Neutrophil (primary cell): ENCODE measurements around the gene SHISAL1.

ENCODE experiments used
- H3K27ac ChIP-seq: fragments of 200-600 bp; sonication (generic); 2 replicates; pipeline ENCODE4 v1.5.1; 2016; ENCODE audit warnings: mild to moderate bottlenecking, moderate library complexity
- H3K27me3 ChIP-seq: fragments of 200-600 bp; sonication (generic); 2 replicates; pipeline ENCODE4 v1.6.0; 2016; ENCODE audit warnings: mild to moderate bottlenecking
- H3K36me3 ChIP-seq: fragments of 200-600 bp; sonication (generic); 2 replicates; pipeline ENCODE4 v1.5.1; 2017
- H3K4me1 ChIP-seq, 2 experiments: fragments of 200-600 bp in 1 of 2; sonication (generic) in 1 of 2; 1 replicate in 1 of 2; 2 replicates in 1 of 2; pipeline versions ENCODE4 v1.5.1 to v1.6.1; 2013 to 2016; ENCODE audit warnings: low read depth in 1 of 2, low read length in 1 of 2, mild to moderate bottlenecking in 1 of 2, moderate library complexity in 1 of 2; ENCODE audit not compliant: control insufficient read depth in 1 of 2, insufficient read depth in 1 of 2
- H3K4me3 ChIP-seq, 2 experiments: fragments of 200-600 bp in 1 of 2; sonication (generic) in 1 of 2; 1 replicate in 1 of 2; 2 replicates in 1 of 2; pipeline ENCODE4 v1.5.1; 2013 to 2016; ENCODE audit warnings: low read depth in 1 of 2, low read length in 1 of 2, mild to moderate bottlenecking in 1 of 2, moderate library complexity in 1 of 2
- H3K9me3 ChIP-seq: fragments of 200-600 bp; sonication (generic); 2 replicates; pipeline ENCODE4 v1.5.1; 2016
- CTCF ChIP-seq: fragments of 200-600 bp; sonication (generic); IDR thresholded peaks from 2 replicates; pipeline ENCODE4 v1.5.1; 2016; ENCODE audit warnings: antibody characterized with exemption

Gene SHISAL1

DNA sequence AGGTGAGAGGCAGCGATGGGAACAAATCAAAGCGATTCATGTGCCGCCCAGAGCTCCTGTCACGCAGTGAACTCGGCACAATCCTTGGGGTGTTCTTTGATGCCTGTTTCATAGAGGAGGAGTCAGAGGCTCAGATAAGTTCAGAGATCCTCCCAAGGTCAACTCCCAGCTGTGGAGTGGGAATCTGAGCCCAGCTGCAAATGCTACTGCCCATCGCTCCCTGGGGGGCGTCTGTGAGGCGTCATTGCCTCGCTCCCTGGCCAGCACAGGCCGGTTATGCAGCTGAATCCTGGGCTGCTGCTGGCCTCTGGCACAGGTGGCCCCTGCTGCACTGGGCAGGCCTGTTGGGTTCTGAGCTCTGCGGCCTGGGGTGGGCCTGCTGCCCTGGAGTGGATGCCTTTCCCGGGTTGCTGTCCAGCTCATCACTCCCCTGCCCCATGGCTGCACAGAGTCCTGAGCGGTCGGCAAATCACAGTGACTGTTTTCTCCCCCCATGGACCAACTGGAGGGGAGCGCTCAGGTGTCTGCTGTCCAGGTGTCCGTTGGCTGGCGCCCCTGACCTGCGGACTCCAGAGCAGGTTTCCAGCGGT lies 36.3 kb upstream of the SHISAL1 start:
- TF ChIP-seq CTCF = no peak
- Histone ChIP-seq H3K4me1 (no peaks in the 10 kb centered on the region), H3K27me3 (peaks cover 42% of the 10 kb centered on the region), H3K36me3 (no peaks in the 10 kb centered on the region), H3K4me3 (no peak overlapping the region), H3K9me3 (no peaks in the 10 kb centered on the region), H3K27ac (no peak overlapping the region)

- Histone ChIP-seq H3K27ac (no peak overlapping the region), H3K27me3 (peaks cover 30% of the 10 kb centered on the region), H3K36me3 (no peaks in the 10 kb centered on the region), H3K4me3 (no peak overlapping the region), H3K9me3 (no peaks in the 10 kb centered on the region), H3K4me1 (no peaks in the 10 kb centered on the region)
- TF ChIP-seq CTCF = no peak
Observed at GRCh38 chr22:44347549-44347948, 34.8 kb upstream of the SHISAL1 start.

GRCh38 chr22:44347080-44347479 lies 34.3 kb upstream of the SHISAL1 start:
- no peak overlapping the region for H3K4me3 ChIP-seq
- no peaks in the 10 kb centered on the region for H3K9me3 ChIP-seq
- no peaks in the 10 kb centered on the region for H3K4me1 ChIP-seq
- no peak for TF ChIP-seq CTCF
- no peak overlapping the region for H3K27ac ChIP-seq
- peaks cover 26% of the 10 kb centered on the region for H3K27me3 ChIP-seq
- no peaks in the 10 kb centered on the region for H3K36me3 ChIP-seq

- H3K27ac ChIP-seq = no peak overlapping the region
- no peaks in the 10 kb centered on the region for H3K4me1 ChIP-seq
- H3K27me3 ChIP-seq = peaks cover 14% of the 10 kb centered on the region
- no peak for TF ChIP-seq CTCF
- no peaks in the 10 kb centered on the region for H3K36me3 ChIP-seq
- H3K9me3 ChIP-seq = no peaks in the 10 kb centered on the region
- no peak overlapping the region for H3K4me3 ChIP-seq
Observed at GRCh38 chr22:44345872-44346271, 33.1 kb upstream of the SHISAL1 start.

DNA sequence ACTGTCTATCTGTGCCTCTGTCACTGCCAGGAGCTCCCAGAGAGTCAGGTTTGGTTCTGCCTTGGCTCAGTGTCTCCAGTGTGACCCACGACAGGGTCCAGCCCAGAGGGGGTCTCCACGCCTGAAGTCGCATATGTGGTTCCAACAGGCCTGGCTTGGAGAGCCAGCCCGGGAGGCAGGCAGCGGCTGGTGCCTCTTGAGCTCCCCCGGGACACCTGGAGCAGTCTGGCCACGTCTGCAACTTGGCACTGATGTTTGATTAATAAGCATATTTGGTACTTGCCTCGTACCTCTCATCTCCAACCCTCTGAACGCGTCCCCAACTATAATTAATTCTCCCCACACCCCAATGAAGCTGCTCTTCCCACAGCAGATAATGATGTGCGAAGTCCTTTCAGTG lies 31.7 kb upstream of the SHISAL1 start:
- H3K27ac ChIP-seq = no peak overlapping the region
- no peak overlapping the region for H3K4me3 ChIP-seq
- H3K36me3 ChIP-seq = no peaks in the 10 kb centered on the region
- no peaks in the 10 kb centered on the region for H3K4me1 ChIP-seq
- H3K27me3 ChIP-seq = peaks cover 6% of the 10 kb centered on the region
- no peak for TF ChIP-seq CTCF
- H3K9me3 ChIP-seq = no peaks in the 10 kb centered on the region
